SW 1271 (cell line): ENCODE results near the gene LCLAT1.
"Not testable (repeated sequence)": the region's sequence is repeated elsewhere in the genome, so short reads cannot be mapped to it uniquely, and the experiment has no call there.

Experiments
- DNase-seq, 2 experiments: peaks; one replicate each; lab custom pipeline; 2025; lab: John Stamatoyannopoulos, UW

Gene LCLAT1

DNA sequence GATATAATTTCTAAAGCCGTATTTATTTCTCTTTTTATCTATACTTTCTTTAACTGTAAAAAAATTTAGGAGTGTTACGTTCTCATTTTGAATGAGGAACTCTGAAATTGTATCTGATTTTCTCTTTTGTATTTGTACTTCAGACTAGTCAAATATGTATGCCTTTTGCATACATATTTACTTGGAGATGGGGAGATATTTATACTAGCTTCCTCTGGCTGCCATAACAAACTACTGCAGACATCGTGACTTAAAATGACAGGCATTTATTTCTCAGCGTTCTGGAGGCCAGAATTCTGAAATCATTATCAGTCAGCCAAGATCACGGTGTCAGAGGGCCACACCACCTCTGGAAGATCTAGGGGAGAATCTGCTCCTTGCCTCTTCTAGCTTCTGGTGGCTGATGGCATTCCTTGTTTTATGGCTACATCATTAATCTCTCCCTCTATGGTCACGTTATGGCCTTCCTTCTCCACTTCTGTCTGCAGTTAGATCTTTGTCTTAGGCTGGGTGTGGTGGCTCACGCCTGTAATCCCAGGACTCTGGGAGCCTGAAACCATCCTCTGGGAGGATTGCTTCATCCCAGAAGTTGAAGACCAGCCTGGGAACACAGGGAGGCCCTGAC is 8.2 kb downstream of the LCLAT1 start:
- DNase-seq: no peak

DNA sequence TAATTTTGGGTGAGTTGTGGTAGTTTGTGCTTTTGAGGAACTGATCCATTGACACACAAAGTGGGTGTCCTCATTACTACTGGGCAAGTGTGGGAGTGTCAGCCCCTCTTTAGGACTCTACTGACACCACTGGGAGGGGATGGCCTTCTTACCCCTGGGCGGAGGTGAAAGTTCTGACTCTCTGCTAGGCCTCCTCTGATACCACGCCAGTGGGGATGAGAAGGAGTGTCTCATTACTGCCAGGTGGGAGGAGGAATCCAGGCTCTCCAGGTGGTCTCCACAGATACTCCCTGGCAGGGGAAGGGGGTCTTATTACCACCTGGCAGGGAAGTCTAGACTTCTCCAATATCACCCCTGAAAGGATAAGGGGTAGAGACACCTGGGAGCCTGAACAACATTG is 9.1 kb downstream of the LCLAT1 start:
- no peak for DNase-seq

DNA sequence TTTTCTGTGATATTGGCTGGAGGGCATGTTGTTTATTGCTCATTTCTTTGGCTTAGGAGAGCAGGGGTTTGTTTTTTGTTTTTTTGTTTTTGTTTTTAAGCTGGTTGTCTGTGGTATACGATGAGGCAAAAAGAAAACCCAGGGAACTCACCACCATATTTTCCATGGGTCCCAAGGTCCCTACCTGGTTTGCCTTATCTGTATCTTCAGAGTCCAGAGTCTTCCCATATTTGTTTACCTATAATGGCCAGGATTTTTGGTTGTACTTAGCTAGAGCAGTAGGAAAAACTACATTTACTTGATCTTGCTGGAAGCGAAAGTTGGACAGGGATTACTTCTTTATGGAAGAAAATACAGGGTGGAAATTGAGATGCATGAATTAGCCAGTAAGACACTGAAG is 9.5 kb downstream of the LCLAT1 start:
- no peak for DNase-seq

DNA sequence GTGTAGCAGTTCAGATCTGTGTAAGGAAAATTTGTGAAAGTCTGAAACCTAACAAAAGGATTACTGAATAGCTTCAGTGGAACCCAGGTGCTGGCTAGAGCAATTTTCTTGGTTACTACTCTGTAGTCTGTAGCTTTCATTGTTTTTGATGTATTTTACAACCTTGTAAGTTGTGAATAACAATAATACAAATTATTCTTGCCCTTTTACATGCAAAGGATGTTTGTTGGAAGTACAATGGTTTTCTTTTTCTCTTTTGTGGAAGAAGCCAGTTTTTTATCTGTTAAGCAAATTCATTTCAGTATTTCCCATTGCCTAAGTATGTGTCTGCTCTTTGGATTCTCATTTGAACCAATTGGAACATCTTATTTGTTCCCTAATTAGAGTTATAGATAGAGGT is 10.2 kb downstream of the LCLAT1 start:
- no peak for DNase-seq

DNA sequence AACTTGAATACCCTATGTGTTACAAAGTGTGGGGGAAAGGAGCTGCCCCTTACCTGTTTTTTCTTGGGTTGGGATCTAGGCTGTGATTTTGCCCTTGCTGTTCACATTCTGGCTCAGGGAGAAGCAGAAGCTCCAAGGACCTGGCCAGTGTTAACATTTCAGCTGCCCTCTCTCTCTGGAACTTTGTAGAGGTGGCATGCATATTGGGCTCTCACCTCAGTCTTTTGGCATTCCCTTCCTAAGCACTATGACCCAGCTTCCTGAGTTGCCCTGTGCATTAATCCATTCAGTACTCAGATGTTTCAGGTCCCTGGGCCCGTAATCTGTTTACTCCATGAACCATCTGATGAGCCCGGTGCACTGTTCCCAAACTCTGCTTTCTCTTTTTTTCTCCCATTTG is 12.1 kb downstream of the LCLAT1 start:
- no peak for DNase-seq

DNA sequence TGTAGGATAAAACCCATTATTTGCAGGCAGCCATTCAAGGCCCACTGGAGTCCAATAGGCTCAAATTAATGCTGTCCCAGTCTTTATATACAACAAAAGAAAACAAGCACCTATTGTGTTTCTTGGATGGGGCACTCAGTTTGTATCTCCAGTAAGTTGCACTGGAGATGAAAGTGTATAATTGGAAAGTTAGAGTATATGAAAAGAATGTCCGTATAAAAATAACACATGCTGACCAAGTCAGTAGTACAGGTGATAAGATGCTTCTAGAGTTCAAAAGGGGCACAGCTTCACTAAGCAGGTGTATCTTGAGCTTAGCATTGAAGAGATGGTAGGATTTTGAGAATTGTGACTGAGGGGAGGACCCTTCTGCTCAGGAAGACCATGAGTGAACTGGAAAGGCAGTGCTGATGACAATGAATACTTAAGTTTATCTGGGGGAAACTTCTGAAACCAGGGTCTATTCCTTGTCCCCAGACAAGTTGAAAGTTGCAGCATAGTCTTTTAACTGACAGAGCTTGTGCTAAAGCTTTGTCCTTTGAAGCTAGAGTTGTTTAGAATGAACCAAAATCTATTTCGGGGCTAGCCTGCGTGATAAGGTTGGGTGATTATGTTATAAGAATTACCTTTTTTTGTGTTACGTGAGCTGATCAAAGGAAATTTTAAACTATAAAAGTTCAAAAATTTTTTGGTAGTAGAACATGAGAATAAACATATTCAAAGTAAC is 15.2 kb downstream of the LCLAT1 start:
- DNase-seq: no peak

DNA sequence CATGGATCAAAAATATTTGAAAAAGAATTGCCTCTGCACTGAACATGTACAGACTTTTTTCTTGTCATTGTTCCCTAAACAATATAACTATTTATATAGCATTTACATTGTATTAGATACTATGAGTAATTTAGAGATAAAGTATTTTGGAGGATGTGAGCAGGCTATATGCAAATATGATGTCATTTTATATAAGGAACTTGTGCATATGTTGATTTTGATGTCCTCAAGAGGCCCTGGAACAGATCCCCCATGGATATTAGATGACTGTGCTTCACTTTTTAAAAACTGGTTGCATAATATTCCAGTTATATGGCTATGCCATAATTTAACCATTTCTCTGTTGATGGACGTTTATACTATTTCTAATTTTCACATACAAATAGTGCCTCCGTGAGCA is 16.5 kb downstream of the LCLAT1 start:
- DNase-seq: no peak

DNA sequence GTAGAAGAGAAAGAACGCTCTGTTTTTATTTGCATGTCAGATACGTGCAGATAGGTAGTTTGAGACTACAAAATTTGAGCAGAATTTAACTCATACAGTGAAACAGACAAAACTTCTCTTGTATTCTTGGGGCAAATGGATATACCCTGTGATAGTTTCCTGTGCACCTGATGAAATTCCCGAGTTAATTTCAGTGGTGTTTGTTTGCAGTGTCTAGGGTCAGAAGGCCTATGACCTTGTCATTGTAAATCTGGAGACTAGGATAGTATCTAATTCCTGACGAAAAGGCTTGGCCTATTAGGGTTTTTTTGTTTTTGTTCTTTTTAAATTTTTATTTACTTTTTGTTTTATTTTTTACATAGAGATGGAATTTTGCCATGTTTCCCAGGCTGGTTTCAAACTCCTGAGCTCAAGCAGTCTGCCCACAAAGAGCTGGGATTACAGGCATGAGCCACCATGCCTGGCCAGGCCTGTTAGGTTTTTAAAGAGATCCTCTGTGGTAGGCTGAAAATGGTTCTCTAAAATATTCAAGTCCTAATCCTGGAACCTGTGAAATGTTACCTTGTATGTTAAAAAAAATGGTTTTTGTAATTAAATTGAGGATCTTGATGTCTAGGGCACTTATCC is 17.6 kb downstream of the LCLAT1 start:
- no peak for DNase-seq

DNA sequence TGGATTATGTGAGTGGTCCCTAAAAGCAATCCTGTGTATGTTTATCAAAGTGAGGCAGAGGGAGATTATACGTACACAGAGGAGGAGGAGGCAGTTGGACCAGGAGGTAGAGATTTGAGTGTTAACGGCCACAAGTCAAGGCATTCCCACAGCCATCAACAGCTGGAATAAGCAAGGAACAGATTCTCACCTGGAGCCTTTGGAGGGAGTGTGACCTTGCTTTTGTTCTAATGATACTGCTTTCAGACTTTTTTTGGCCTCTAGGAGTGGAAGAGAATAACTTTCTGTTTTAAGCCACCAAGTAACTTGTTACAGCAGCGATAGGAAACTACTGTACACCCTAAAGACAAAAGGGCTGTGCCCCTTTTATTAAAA is 18.1 kb downstream of the LCLAT1 start:
- DNase-seq: no peak

DNA sequence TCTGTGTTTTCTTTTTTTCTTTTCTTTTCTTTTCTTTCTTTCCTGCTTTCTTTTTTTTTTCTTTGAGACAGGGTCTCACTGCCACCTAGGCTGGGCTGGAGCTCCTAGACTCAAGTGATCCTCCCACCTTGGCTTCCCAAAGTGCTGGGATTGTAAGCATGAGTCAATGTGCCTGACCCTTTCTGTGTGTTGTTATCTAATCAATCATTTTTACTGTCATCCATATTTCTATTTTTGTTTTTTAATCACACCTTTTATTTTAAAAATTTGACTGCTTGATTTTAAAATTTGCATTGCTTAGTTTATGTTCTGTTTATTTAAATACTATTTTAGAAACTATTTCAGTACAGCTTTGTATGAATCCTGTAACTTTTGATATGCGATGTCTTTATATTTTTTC is 19.2 kb downstream of the LCLAT1 start:
- DNase-seq: no peak

DNA sequence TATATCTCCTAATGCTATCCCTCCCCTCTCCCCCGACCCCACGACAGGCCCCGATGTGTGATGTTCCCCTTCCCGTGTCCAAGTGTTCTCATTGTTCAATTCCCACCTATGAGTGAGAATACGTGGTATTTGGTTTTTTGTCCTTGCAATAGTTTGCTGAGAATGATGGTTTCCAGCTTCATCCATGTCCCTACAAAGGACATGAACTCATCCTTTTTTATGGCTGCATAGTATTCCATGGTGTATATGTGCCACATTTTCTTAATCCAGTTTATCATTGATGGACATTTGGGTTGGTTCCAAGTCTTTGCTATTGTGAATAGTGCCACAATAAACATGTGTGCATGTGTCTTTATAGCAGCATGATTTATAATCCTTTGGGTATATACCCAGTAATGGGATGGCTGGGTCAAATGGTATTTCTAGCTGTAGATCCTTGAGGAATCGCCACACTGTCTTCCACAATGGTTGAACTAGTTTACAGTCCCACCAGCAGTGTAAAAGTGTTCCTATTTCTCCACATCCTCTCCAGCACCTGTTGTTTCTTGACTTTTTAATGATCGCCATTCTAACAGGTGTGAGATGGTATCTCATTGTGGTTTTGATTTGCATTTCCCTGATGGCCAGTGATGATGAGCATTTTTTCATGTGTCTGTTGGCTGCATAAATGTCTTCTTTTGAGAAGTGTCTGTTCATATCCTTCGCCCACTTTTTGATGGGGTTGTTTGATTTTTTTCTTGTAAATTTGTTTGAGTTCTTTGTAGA is 20.2 kb downstream of the LCLAT1 start:
- not testable (repeated sequence) for DNase-seq

DNA sequence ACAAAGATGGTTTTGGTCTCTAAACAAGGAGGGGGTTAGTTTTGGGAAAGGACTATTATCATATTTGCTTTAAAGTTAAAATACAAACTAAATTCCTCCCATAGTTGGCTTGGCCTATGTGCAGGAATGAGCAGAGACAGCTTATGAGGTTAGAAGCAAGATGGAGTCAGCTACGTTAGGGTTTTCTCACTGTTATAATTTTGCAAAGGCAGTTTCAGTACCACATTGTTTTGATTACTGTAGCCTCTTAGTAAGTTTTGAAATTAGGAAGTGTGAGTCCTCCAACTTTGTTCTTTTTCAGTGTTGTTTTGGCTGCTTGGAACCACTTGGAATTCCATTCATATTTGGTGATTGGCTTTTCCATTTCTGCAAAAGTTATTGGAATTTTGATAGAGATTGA is 23.4 kb downstream of the LCLAT1 start:
- DNase-seq: no peak

DNA sequence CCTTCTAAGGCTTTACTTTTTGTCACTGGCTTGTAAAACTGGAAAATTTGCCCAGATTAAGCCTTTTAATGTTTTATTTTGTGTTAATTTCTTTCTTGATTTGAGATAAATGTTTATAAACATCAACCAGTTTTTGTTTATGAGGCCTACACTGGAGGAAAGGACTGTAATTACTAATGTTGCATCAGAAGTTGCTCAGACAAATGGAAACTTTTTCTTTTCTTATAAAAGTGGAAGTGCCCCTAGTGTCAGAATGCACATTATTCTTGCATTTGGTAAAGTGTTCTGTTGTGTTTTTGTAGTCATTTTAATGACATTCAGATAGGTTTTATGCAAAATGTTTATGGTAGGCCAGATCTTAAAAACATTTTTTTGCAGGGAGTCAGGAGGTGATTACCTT is 25.3 kb downstream of the LCLAT1 start:
- DNase-seq: no peak

DNA sequence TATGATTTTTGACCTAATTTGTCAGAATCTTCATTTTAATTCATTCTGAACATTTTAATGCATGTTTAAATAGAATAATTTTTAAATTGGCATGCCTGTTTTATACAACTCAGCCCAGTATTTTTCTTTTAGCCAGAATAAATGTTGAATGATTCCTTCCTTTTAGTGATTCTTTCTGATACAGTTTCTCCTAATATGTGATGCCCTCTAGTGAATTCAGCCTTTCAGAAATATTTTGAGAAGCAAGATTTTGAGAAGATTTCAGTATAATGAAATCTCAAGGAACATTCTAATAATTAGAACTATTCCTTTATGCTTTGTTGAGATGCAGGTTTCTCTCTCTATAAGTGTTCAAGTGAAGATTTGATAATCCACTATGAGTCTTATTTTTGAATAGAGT is 28.5 kb downstream of the LCLAT1 start:
- DNase-seq: no peak

DNA sequence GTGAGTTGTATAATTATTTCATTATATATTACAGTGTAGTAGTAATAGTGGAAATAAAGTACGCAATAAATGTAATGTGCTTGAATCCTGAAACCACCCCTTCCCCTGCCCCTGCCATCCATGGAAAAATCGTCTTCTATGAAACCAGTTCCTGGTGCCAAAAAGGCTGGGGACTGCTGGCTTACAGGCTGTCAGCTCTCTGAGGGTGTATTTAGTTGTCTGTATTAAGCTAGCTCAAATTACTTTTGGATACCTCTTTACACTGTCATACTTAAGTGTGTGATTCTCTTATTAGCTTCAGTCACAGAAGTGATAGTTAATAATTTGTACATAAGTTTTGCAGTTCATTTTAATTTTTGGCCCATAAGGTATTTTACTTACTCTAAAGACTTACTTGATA is 29.6 kb downstream of the LCLAT1 start:
- DNase-seq: no peak

DNA sequence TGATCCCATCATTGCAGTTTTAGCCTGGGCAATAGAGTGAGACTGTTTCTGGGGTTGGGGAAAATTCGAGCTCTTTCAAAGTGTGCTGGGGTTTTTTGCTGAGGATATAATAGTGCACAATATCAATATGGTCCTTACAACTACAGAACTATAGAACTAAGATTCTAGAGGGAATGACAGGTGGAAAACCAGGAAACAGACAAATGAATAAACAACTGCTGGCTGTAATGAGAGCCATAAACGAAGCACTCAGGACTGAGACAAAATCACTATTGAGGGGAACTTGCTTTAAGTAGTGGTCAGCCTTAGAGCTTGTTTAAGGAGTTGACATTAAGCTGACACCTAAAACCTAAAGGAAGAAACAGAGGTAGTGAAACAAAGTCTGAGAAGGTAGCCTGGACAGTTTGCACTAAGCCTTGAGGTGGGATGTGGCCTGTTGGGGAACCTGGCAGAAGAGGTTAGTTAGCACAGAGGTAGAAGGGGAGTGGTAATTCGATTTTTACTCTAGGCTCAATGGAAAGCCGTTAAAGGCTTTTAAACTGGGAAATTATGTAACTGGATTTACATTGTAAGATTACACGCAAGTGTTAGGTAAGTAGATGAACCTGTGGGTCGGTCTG is 33.8 kb downstream of the LCLAT1 start:
- DNase-seq: no peak

DNA sequence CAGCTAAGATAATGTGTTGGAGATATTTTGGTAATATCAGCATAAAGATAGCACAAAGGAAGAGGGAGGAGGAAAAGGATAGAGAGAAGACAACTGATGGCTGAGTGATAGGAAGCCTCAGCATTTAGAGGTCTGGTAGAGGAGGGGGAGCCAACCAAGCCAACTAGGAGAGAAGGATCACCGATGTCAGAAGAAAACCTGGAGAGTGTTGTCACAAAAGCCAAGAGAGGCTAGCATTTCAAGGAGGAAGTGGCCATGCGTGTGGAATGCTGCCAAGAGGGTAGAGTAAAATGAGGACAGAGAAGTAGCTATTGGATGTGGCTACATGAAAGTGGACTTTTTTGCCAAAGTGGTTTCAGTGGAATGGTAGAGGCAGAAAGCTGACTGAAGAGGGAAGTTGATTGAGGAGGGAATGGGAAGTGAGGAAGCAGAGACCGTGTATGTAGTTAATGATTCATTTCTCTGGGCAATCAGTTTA is 34.3 kb downstream of the LCLAT1 start:
- DNase-seq: no peak

DNA sequence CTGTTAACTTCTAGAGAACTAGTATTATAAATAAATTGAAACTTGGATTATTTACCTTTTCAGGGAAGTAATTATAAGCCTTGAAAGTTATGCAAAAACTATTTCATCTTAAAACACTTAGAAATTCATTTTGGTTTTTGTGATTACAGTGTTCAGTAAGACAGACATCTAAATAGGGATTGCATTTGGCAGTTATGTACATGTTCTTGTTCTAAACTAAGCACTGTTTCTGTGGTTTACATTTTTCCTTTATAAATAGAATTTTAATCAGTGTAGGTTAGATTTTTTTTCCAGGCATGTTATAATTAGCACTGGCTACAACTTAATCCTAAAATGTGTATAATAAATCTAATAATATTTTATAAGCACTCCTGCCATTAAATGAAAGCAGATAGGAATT is 35.0 kb downstream of the LCLAT1 start:
- no peak for DNase-seq

DNA sequence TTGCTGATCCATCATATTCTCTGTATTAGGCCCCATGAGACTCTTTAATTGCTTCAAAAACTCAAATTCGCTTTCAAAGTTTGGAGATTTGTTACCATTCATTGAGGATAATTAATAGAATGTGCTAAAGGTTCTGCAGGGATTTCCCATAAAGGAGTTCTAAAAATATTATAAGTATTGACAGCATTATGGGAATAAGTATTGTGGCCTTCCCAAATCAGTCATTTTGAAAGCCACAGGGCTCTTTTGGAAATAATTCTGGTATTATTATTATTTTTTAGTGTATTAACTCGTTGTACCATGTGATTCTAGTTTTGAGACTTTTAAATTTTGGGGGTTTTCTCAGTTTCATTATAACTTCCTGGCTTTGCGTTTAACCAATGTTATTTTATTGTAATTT is 37.1 kb downstream of the LCLAT1 start:
- no peak for DNase-seq

DNA sequence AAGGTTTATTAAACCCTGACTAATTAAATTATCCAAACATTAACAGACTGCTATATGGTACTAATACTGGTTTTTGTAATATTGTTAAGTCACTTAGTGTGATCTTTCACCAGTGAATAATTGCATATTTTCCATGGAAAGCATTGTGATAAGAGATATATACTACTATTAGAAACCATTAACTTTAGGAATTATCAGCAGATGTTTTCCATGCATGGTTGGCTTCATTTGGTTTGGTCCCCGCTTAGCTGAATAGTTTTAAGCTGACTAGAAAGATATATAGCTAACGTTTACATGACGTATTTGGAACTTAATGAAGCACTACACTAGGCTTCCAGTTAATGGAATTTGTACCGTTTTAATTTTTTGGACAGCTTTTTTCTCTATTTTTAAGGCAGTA is 37.9 kb downstream of the LCLAT1 start:
- DNase-seq: no peak

DNA sequence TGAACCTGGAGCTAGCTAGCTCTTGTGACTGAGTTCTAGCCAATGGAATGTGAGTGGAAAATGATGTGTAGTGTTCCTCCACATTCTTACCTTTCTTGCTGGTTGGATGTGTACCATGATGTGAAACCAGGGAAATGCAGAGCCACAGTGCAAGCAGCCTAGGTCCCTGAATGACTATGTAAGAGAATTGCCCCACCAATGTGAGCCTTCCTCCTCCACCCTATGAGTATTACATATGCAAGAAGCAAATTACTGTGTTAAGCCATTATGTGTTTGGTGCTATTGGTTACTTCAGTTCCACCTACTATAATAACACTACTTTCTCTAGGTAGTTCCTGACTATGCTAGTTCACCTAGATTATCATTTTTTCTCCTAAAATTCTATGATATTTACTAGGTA is 39.6 kb downstream of the LCLAT1 start:
- DNase-seq: no peak

DNA sequence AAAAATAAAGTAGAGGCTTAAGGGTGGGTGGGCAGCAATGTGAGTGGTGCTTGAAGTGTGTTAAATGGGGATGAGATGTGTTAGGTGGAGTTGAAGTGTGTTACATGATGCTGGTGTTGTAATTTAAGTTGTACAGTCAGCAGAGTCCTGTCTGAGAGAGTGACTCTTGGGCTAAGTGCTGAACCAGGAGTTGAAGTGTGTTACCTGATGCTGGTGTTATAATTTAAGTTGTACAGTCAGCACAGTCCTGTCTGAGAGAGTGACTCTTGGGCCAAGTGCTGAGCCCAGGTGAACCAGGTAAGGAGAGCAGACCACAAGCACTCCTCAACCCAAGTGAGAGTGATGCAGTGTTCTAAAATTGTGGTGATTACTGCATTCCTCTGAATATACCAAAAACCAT is 40.6 kb downstream of the LCLAT1 start:
- DNase-seq: no peak
